Cardiac fibroblast (primary cell): ENCODE measurements around the gene HEXIM2.
A peak's percentile ranks its signal among the peaks of the same experiment; 100 is the strongest.

Experiments used
- DNase-seq, 2 donors: peaks; one replicate each; pipeline versions ENCODE4 v3.0.0 to v3.0.0-alpha.2; 2010; ENCODE audit warnings: low read depth in 2 of 2
- H3K4me3 ChIP-seq, 2 donors: replicated peaks in 1 of 2; 1 replicate in 1 of 2; 2 replicates in 1 of 2; pipeline ENCODE4 v1.5.1; 2011; ENCODE audit warnings: low read depth in 2 of 2, low read length in 2 of 2, mild to moderate bottlenecking in 2 of 2, moderate library complexity in 1 of 2
- TF ChIP-seq, protein P1 (sequence below): IDR thresholded peaks from one replicate; pipeline ENCODE4 v1.5.1; 2011; ENCODE audit warnings: low read depth, mild to moderate bottlenecking, low read length, inconsistent platforms

Gene HEXIM2

DNA sequence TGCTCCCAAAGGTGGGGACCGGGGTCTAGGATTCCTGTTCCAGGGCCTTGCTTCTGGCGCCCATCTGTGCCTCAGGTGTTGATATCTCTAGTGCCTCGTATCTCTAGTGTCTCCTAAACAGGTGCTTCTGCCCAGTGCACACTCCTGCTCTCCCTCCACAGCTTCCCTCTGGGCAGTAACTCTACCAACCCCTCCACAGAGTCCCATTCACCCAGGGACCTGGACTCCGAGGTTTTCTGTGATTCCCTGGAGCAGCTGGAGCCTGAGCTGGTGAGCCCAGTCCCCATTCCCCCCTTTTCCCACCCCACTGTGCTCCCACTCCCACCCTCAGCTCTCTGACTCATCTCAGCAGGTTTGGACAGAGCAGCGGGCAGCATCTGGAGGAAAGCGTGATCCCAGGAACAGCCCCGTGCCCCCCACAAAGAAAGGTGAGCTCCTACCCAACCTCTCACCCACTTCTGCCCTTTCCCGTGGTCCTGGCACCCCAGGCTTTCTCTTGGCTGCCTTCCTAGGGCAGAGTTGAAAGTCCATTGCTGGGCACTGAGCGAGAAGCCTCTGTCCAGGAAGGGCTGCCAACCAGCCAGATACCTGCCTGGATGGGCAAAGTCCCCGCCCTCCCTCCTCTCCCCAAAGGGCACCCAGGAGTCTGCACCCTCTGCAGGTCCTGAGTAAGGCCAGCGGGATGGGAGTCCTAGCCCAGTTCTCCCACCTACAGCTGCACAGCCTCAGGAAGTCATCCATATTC is 23.9 kb upstream of the HEXIM2 start:
- TF ChIP-seq, protein P1, sequence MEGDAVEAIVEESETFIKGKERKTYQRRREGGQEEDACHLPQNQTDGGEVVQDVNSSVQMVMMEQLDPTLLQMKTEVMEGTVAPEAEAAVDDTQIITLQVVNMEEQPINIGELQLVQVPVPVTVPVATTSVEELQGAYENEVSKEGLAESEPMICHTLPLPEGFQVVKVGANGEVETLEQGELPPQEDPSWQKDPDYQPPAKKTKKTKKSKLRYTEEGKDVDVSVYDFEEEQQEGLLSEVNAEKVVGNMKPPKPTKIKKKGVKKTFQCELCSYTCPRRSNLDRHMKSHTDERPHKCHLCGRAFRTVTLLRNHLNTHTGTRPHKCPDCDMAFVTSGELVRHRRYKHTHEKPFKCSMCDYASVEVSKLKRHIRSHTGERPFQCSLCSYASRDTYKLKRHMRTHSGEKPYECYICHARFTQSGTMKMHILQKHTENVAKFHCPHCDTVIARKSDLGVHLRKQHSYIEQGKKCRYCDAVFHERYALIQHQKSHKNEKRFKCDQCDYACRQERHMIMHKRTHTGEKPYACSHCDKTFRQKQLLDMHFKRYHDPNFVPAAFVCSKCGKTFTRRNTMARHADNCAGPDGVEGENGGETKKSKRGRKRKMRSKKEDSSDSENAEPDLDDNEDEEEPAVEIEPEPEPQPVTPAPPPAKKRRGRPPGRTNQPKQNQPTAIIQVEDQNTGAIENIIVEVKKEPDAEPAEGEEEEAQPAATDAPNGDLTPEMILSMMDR, result no peak
- no peak for DNase-seq
- H3K4me3 ChIP-seq, result no peak overlapping the region

DNA sequence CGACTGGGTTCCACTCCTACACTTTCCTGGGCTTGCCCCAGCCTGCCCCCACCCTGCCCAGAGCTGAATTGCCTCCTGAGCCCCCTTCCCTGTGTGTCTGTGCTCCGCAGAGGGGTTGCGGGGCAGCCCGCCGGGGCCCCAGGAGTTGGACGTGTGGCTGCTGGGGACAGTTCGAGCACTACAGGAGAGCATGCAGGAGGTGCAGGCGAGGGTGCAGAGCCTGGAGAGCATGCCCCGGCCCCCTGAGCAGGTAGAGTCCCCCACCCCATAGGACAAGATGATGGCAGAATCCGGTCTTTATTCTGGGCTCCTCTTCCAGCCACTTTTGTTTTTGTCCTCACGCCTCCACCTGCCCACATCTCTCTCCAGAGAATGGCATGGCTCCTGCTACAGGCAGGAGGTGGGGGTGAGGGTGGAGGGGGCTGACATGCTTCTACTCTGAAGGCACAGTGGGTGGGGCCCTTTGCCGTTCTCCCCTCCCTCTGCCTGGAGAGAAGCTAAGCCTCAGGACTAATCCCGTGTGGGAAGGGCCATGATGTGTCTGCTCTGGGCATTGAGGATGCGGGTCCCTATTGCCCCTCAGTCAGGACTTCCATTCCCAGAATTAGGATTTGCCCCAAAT is 22.7 kb upstream of the HEXIM2 start:
- H3K4me3 ChIP-seq, result no peak overlapping the region
- no peak for DNase-seq
- TF ChIP-seq, protein P1, result no peak

DNA sequence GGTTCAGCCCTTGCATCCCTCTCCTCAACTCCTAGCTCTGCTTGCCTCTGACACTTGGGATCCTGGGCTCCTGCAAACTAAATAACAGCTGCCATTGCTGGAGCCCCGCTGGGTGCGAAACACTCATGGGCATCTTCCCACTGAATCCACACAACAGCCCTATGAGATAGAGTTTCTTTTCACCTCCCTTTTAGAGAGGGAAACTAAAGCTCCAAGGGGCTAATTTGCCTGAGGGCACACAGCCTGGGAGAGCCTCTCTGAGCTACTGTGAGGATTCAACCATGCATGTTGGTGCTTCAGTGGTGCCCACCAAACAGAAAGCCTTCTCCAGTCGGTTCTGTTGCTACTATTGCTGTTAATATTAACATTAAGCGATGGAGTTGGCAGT is 22.1 kb upstream of the HEXIM2 start:
- H3K4me3 ChIP-seq, result no peak overlapping the region
- TF ChIP-seq, protein P1, result no peak
- no peak for DNase-seq

DNA sequence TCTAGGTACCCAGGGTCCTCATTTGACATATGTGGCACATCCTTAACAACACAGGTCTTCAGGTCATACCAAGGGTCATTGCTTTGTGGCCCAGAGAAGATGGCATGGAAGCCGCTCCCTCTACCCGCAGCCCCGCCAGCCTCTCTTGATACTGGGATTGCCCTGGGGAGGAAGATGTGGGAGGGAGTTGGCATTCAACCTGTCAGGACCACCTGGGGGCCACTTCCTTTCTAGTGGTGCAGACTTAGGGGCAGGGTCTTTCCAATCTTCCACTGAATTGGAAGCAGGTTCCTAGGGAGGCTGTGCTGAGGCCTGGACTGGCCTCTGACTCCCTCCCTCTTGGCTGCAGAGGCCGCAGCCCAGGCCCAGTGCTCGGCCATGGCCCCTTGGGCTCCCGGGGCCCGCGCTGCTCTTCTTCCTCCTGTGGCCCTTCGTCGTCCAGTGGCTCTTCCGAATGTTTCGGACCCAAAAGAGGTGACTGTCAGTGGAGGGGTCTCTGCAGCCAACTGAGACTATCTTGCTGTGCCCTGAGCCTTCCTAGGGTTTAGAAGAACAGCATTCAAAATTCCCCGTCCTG is 18.5 kb upstream of the HEXIM2 start:
- TF ChIP-seq, protein P1, result no peak

DNA sequence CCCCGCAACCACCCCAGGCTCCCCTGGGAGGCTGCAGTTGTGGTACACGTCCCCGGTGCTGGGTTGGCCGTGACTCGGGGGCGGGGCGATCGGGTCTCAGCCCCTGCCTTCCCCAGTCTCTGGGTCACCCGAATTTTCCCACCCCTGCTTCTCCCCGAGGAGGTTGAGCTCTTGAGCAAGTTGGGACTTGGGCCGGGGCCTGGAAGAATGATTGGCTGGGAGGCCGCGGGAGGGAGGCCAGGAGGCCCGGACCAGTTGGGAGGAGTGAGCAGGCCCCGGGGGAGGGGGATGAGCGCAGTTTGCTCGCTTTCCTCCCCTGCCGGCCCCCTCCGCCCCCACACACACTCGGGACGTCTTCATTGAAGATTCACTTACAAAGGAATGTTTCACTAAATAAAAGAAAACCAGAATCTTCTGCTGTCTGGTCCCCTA is 17.9 kb upstream of the HEXIM2 start:
- DNase-seq, result peak; percentile 85 to 95

More for the DNA sequence above, 18.5 kb upstream of the HEXIM2 start:
- DNase-seq, result no peak
- H3K4me3 ChIP-seq, result no peak overlapping the region

DNA sequence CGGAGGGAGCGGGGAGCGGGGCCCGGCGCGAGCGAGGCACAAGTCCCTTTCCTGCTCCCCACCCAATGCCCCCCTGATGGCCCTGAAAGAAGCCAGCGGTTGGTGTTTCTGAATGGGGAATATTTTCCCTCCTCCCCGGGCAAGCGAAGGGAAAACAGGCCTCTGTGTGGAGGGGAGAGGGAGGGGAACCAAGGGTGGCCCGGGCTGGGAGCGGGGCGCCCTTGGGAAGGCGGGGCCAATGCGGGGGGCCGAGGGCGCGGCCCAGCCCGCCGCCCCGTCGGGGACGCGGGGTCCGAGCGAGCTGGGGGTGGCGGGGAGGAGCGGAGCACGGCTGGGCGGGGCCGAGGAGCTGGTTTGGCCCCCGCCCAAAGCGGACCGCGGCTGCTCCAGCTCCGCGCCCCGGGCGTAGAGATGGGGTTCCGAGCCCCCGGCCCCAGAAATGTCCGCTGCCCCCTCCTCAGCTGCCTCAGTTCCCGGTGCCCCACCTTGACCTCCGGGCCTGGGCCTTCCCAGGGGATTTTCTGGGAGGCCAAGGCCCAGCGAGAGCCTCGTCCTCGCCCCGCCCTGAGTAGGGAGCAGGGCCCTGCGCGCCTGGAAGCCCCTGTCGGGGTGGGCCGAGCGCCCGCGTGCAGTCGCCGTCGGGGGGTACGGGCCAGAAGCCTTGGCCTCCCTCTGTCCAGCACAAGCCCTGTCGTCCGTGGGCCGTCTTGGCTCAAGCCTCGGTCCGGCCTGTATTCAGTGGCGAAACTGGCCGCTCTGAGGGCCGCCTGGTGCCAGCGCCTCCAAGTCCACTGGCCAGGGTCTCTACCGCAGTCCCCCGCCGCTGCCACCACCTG is 17.3 kb upstream of the HEXIM2 start:
- TF ChIP-seq, protein P1, result no peak
- peak in 1 of 2 donors; percentile 23 for DNase-seq
- peak overlapping the region; percentile 26 to 37 for H3K4me3 ChIP-seq

More for the DNA sequence above, 17.9 kb upstream of the HEXIM2 start:
- TF ChIP-seq, protein P1, result no peak
- peak overlapping the region; percentile 26 to 37 for H3K4me3 ChIP-seq
